Measurements from ENCODE around the gene DDX41.
A peak's percentile ranks its signal among the peaks of the same experiment; 100 is the strongest.
"Not testable (repeated sequence)": the region's sequence is repeated elsewhere in the genome, so short reads cannot be mapped to it uniquely, and the experiment has no call there.

Gene DDX41
- total RNA-seq = 52.0 reads per million, percentile 69 among the genes with 10 or more reads in this experiment

DNA sequence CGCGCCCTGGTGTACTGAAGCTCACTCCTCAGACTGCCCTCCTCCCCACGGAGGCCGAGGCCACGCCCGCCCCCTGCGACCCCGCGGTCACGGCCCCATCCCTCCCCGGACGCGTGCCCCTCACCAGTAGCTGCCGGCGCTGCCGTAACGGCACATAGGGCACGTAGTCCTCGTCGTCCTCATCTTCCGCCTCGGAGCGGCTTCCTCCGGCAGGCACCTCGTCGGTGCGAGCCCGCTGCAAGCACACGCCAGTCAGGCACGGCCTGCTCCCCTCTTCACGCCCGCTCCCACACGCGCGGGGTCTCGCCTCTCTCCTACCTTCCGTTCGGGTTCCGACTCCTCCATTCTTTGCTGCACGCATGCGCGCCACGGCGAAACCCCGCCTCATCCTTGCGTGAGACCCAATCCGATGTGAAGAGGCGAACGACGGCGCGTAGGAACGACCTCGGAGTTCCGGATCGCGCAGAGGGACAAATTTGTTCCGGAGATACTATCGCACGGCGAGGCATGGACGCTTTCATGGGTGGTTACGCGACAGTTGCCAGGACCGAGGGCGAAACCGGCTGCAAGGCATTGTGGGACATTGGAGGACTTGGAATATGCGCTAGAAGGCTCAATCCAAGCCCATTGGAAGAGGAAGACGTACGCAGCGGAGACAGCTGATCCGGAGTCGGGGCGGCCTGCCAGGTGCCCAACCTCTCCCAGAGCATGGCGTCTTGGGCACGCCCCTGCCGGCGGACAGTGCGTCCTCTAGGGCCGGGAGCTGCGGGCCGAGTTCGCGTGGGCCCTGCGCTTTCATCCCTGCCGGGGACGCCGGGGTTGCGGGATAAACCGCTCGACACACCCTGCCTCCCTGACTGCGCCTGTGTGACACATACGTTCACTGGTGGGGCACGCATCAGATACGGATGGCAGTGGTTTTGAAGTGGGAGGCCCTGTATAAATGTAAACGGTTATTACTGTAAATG lies at the start of gene DDX41:
TSS of gene DDX41 (minus strand) at position 361 of the 968 bp plus-strand sequence. CDS start at position 345, 16 bp downstream.
- DNase-seq = peak; percentile 94

GRCh38 chr5:177565046-177565445 lies 48.3 kb upstream of the DDX41 start:
- no peak for DNase-seq

DNA sequence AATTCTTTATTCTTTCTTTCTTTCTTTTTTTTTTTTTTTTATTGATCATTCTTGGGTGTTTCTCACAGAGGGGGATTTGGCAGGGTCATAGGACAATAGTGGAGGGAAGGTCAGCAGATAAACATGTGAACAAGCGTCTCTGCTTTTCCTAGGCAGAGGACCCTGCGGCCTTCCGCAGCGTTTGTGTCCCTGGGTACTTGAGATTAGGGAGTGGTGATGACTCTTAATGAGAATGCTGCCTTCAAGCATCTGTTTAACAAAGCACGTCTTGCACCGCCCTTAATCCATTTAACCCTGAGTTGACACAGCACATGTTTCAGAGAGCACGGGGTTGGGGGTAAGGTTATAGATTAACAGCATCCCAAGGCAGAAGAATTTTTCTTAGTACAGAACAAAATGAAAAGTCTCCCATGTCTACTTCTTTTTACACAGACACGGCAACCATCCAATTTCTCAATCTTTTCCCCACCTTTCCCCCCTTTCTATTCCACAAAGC lies 42.7 kb upstream of the DDX41 start:
- not testable (repeated sequence) for DNase-seq

GRCh38 chr5:177557796-177558195 lies 41.0 kb upstream of the DDX41 start:
- DNase-seq = no peak

DNA sequence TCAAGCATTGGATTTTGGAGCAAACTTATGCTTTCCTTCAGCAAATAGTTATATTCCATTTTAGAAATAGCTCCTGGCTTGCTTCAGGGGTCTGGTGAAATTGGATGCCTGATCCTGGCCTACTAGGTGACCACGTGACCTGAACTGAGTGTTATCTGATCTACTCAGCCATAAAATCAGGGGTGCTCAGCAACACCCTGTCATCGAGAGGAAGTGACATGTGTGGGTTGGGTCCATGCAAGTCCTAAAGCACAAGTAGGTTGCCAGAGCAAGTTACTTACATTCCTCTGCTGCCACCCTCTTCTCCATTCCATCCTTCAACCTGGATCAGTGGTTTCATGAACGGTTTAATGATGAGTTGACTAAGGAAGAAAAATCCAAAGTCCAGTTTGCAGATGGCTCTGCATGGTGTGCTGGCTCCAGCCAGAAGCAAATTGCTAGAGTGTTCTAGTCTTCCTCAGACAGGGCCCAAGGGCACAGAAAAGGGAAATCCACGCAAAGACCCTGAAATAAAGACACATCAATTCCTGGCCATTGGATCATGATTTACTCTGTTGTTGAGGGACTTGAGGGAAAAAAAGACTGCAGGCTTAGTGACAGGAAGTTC lies 40.4 kb upstream of the DDX41 start:
- no peak for DNase-seq

- no peak for DNase-seq
These were observed 38.9 kb upstream of the DDX41 start for GRCh38 chr5:177555665-177556064.

GRCh38 chr5:177555228-177555627 lies 38.5 kb upstream of the DDX41 start:
- DNase-seq = no peak

- peak; percentile 92 for DNase-seq
These were observed 37.8 kb upstream of the DDX41 start, which contains the start of gene FAM193B for GRCh38 chr5:177554474-177555111. TSS of gene FAM193B (minus strand) at chr5:177554563. CDS start at chr5:177554458, 105 bp downstream.

DNA sequence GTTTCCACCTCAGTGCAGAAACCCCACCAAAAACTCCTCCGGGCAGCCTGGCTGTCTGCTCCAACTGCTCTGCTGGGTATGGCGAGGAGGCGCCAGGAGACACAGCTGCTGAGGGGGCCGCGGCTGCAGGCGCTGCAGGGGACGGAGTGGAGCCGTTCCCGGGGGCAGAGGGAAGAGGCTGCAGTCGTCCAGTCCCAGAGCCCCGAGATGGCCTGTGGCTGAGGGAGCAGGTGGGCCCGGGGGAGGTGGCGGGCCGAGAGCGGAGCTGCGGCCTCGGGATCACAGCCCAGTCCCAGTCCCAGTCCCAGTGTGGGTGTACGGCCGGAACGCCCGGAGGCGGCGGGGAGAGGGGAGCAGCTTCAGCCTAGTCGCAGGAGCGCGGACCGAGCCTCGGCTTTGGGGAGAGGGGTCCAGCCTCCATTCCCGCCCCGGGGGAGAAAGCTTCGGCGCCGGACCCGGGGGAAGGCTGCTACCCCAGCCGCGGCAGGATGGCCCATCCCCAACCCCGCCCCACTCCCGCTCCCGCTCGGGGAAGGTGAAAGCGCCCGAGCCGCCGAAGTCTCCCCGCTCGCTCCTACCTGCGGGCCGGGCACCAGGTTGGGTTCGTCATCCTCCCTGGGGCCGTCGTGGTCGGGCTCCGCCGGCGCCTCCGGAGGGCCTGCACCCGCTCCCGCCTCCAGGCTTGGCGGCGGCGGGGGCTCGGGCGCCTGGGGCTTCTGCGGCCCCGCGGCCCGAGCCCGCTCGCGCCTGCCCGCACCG lies 37.1 kb upstream of the DDX41 start:
- no peak for DNase-seq

DNA sequence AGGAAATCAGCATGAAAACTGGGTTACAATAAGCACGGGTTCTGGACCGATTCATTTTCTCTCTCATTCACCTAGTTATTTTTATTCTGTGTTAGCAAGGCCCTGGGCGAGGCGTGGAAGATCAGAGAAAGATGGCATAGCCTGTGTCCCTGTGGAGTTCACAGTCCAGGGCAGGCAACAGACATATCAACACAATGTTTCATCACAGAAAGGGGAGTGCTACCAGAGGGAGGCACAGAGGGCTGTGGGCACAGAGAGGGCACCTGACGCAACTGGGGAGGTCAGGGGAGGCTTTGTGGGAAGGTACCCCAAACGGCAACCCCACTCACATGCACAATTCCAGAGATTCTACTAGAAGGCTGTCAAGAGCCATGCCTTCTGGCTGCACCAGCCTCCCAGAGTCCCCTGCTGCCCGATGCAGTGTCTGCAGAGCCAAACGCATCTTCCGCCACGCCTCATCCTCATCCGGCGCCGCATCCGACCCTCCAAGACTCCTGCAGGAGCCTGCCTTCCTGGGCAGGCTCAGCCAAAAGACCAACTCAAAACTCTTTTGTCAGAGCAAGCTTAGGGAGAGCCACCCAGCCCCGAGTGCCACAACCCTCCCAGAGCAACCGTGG lies 36.2 kb upstream of the DDX41 start:
- DNase-seq = no peak

- DNase-seq = no peak
These were observed 33.4 kb upstream of the DDX41 start for GRCh38 chr5:177550122-177550521.

DNA sequence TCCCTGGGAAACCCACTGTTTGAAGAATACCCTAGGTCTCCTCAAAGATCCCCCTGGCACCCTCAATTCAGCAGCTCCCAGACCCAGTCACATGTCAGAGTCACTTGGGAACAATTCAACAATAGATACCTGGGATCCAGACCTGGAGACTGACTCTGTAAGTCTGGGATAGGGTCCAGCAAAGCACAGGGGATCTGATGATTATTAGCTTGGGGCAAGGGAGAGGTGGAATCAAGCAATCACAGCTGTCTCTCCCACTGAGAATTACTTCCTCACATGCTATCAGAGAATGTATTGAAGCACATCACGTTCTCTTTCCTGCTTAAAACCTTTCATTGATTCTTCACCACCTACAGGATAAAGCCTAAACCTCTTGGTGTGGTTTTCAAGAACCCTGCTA lies 31.7 kb upstream of the DDX41 start:
- DNase-seq = no peak

GRCh38 chr5:177547736-177548135 lies 31.0 kb upstream of the DDX41 start:
- no peak for DNase-seq

DNA sequence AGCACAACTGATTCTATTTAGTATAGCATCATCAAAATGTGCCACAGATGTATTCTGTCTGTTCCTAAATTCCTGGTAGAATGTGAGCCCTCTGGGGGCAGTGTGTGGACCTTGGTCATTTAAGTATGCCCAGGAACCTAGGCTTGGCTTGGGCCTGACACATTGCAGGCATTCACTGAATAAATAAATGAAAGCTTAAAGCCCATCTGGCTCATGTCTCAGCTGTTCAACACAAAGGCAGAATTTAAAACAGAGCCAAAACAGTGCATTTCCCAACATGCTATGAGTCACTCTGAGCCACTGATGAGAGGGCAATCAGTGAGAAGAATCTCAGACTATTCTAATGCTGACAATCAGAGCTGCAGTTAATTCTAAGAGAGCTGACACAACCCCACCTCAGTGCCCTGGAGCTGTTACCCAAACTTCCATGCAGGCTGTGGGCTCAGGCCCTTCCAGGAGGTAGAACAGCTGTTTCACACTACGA lies 29.5 kb upstream of the DDX41 start:
- DNase-seq = no peak

DNA sequence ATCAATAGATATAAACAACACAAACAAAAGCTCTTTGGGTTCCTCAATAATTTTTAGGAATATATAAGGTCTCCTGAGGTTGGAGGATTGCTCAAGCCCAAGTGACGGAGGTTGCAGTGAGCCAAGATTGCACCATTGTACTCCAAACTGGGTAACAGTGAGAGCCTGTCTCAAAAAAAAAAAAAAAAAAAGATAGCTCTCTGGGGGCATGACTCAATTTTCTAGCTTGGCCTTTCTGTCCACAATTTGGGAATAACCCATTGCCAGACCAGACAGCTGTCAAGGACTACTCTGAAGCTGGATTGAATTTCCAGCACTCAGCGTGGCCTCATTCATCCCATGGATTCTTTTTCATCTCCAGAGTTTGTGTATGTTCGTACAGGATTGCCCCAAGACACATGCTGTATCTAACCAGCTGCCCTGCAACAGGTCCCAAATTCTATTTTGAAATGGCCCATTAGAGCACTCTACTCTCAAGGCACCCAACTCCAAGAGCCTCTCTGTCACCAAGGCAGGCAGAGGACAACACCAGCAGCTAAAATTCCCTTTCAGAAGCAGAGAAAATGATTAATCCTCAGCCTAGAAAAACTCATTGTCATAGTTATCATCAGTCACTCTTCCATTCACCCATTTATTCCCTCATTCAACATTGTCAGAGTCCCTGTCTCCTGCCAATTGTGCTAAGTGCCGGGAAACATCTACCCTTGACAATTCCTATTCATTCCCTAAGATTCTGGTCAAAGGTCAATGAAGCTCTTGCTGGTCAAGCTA lies 28.9 kb upstream of the DDX41 start:
- DNase-seq = no peak

- DNase-seq = no peak
These were observed 26.2 kb upstream of the DDX41 start for GRCh38 chr5:177542816-177543465.

DNA sequence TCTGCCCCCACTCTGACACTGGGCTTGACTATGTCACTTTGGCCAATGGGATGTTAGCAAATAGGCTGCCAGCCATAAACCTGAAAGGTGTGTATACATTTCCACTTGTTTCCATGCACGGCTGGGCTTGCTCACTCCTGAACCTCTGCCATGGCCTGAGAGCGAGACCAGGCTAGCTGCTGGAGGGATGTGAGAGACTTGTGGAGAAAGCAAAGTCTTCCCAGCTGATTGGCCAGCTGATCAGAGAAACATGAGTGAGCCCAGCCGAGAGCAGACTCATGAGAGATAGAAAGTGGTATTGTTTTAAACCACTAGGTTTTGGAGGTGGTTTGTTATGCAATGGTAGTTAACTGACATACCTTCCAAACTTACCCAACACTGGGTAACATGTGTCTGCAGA lies 23.7 kb upstream of the DDX41 start:
- DNase-seq = no peak

DNA sequence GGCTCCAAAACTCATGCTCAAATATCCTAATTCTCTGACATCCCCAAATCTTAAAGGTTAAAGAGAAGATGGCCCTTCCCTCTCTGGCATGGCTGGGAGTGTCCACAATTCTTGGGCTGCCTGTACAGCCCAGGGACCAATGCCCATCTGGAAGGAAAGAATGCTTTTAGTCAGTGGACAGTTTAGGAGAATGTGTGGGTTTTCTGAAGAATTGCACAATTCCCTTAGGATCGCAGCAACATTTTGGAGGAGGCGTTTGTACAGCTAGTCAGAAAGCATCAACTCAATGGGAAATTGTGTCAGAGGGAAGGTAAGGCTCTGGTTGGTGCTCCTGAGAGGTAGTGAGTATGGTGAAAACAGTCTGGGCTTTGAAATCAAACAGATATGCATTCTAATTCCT lies 22.6 kb upstream of the DDX41 start:
- no peak for DNase-seq

GRCh38 chr5:177538876-177539275 lies 22.1 kb upstream of the DDX41 start:
- DNase-seq = no peak
